AG09309 (cell line): ENCODE data around the gene MDK.

Experiments
- DNase-seq: peaks from one replicate; pipeline ENCODE4 v3.0.0-alpha.2; 2010; ENCODE audit warnings: low read depth
- H3K4me3 ChIP-seq: 2 replicates; pipeline ENCODE4 v1.5.1; 2011; ENCODE audit warnings: mild to moderate bottlenecking, low read depth, low read length, moderate library complexity; ENCODE audit not compliant: control insufficient read depth
- TF ChIP-seq, protein P1 (sequence below): IDR thresholded peaks from 2 replicates; pipeline ENCODE4 v1.5.1; 2011; ENCODE audit warnings: mild to moderate bottlenecking, low read depth, low read length, inconsistent platforms; ENCODE audit not compliant: insufficient read depth, control insufficient read depth; ENCODE audit errors: missing control alignments

Gene MDK

DNA sequence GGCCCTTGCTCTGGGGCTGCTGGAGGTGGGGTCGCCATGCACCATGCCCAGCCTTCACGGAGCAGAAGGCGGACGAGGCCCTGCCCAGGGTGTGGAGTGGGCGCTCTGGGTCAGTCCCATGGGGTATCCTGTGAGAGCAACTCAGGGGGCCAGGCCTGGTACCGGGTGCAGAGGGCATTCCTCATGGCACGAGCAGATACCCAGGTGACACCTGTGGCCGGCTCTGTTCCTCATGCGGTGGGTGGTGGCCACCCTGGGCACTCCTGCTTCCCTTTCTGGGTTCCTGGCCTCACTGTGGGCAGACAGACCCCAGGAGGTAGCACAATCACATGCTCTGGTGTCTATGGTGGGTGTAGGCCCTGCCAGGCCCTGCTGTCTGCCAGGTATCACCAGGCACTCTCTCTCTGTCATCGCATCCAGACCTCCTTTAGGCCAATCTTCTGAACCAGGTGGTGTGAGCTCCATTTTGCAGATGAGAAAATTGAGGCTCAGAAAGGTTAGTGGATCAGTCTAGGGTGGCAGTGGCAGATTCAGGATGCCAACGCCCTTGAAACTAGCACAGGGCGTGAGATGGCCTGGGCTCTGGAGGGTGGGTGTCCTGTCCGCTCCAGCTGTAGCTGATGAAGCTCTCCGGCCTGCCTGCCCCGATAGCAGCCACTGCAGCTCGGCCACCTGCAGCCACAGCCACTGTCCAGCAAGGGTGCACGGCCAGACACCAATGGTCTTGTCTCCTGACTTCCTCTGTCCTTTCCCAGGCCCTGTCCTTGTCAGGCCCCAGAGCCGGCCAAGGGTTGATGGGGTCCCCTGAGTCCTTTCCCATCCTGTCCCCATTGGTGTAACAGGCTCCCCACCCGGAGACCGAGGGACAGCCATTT is 19.1 kb upstream of the MDK start:
- no peak overlapping the region for H3K4me3 ChIP-seq
- TF ChIP-seq, protein P1, sequence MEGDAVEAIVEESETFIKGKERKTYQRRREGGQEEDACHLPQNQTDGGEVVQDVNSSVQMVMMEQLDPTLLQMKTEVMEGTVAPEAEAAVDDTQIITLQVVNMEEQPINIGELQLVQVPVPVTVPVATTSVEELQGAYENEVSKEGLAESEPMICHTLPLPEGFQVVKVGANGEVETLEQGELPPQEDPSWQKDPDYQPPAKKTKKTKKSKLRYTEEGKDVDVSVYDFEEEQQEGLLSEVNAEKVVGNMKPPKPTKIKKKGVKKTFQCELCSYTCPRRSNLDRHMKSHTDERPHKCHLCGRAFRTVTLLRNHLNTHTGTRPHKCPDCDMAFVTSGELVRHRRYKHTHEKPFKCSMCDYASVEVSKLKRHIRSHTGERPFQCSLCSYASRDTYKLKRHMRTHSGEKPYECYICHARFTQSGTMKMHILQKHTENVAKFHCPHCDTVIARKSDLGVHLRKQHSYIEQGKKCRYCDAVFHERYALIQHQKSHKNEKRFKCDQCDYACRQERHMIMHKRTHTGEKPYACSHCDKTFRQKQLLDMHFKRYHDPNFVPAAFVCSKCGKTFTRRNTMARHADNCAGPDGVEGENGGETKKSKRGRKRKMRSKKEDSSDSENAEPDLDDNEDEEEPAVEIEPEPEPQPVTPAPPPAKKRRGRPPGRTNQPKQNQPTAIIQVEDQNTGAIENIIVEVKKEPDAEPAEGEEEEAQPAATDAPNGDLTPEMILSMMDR = no peak
- no peak for DNase-seq

DNA sequence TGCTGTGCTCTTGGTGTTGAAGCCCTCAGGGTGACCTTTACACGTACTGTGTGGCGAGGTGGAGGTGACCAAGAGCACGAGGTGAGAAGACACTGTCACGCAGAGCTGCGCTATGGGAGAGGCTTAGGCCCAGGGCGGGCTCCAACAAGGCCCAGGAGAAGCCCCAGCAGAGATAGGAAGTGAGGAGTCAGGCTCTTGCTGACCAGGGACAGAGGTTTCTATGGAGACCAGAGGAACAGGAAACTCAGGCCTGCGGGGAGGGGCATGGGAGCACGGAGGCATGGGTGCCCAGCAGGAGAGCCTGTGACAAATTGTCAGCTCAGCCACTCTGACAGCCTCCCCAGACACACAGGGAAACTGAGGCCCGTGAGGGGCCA is 18.4 kb upstream of the MDK start:
- TF ChIP-seq, protein P1 = no peak
- H3K4me3 ChIP-seq = no peak overlapping the region
- DNase-seq = no peak

DNA sequence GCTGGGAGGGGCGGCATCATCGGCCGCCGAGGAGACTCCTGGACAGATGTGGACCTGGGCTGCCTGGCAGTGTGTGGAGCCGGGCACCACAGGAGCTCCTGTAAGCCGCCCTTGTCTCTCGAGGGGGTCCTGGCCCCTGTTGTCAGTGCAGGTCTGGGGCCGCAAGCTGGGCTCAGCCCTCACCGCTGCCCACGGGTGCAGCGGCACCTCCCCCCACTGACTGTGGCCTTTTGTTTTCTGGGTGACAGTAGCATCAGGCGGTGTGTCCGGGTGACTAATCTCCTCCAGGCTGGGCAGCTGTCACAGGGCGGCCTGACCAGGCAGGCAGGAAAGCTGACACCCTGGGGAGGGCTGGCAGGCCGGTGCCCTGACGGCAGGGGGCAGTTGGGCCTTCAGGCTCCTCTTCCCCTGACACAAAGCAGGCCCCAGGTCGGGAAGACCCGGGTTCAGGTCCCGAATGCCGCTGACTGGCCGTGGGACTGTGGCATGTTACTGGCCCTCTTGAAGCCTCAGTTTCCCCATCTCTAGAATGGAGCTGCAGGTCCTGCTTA is 17.9 kb upstream of the MDK start:
- H3K4me3 ChIP-seq = no peak overlapping the region
- TF ChIP-seq, protein P1 = peak; percentile 12
- DNase-seq = no peak

DNA sequence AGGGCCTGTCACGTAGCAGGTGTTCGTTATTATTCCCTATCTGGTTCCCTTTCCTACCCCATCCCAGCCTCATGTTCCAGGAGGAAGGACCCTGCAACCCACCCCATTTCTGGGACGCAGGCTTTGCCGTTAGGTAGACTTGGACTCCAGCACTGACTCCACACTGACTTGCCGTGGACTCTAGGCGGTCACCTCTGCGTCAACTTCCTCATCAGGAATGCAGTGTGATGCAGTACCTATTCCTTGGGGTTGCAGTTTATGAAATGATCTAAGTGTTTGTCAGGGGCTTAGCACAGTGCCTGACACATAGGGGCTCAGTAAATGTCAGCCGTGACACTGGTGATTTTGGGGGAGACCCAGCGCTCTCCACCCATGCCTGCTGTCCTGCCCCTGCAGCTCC is 17.4 kb upstream of the MDK start:
- no peak for DNase-seq

DNA sequence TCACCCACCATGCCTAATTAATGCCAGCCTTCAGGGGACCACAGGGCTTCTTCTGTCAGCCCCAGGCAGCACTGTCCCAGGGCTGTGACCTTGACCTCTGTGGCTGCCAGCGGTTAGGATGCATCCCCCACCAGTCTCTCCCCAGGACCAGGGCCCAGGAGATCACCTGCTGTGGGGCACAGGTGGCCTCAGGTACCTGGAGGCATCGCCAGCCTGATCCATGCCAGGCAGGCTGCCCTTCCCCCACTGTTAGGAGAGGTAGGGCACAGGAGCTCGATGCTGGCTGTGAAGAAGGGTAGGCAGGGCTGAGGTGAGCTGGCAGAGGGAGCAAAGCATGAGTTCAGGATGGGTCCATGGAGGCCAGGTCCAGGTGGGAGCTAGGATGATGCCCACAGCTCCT is 16.7 kb upstream of the MDK start:
- TF ChIP-seq, protein P1 = no peak
- DNase-seq = no peak
- no peak overlapping the region for H3K4me3 ChIP-seq

More for the DNA sequence above, 17.4 kb upstream of the MDK start:
- H3K4me3 ChIP-seq = no peak overlapping the region
- TF ChIP-seq, protein P1 = no peak

DNA sequence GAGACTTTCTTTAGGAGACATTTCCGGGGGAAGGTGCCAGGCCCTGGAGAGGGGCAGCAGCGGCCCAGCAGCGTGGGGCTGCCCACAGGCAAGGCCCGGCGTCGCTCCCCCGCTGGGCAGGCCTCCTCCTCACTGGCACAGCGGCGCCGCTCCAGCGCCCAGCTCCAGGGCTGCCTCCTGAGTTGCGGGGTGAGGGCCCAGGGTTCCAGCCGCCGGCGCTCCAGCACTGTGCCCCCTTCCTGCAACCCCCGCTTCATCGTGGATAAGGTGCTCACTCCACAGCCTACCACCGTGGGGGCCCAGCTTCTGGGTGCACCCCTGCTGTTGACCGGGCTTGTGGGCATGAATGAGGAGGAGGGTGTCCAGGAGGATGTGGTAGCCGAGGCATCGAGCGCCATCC is 15.2 kb upstream of the MDK start:
- no peak overlapping the region for H3K4me3 ChIP-seq
- DNase-seq = no peak
- TF ChIP-seq, protein P1 = no peak

DNA sequence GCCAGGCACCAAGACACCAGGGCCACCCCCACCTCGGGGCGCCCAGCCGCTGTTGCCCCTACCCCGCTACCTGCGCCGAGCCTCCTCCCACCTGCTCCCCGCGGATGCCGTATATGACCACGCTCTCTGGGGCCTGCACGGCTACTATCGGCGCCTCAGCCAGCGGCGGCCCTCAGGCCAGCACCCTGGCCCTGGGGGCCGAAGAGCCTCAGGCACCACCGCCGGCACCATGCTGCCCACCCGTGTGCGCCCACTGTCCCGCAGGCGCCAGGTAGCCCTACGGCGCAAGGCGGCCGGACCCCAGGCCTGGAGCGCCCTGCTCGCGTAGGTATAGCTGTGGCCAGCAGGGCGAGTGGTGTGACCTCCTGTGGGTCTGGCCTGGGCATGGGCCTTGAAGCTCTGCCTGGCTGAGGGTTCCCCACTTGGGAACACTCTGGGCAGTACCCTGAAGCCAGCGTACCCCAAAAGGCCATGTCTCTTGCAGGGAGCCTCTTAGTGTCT is 14.8 kb upstream of the MDK start:
- no peak for DNase-seq
- H3K4me3 ChIP-seq = no peak overlapping the region
- TF ChIP-seq, protein P1 = no peak
